Loucy (cell line): ENCODE measurements around the gene CELF2.

ENCODE experiments used
- EZH2phosphoT487 ChIP-seq: fragments of 200-600 bp; IDR thresholded peaks from 2 replicates; pipeline ENCODE4 v1.6.1; 2018; ENCODE audit warnings: antibody characterized with exemption, mild to moderate bottlenecking, moderate library complexity, borderline replicate concordance
- TF ChIP-seq, protein P1 (sequence below): fragments of 200-600 bp; sonication (generic); conservative IDR thresholded peaks from 2 replicates; pipeline ENCODE4 v1.5.1; 2014; ENCODE audit warnings: mild to moderate bottlenecking, antibody characterized with exemption, low read length

DNA sequence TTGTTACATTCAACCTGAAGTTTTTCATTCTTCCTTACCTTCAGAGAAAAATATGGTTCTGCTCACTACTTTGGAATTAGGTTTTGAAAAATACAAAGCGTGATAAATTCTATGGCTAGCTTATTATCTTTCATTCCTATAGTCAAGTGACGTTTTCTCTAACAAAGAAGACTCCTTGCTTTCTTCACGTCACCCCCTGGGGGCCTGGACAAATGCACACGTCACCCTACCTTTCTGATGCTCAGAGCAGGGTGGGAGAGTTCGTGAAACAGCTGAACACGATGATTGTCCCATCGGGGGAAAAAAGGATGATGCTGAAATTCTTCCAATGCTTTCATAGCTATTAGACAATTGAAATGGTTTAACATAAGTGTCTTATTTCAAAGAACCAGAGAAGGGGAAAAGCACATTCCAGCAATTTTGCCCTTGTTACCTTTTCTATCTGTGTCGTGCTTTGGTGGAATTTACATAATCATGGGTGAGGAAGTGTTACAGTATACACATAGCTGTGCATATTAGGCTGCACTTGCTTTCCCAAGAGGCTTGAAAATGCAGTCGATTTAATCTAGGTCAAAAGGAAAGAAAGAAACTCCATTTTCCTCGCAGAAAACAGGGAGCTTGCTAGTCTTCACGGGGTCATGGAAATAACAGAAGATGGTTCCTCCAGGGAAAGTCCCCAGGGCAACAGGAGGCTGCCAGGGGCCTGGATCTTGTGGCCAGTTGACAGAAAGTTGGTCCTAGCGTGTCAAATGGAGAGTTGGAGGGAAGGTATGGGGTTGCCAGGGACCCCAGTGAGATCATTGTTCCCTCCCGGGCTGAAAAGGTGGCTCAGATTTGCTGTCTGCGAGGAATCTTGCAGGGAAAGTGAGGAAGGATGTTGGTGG is 189.2 kb downstream of the CELF2 start:
- TF ChIP-seq, protein P1, sequence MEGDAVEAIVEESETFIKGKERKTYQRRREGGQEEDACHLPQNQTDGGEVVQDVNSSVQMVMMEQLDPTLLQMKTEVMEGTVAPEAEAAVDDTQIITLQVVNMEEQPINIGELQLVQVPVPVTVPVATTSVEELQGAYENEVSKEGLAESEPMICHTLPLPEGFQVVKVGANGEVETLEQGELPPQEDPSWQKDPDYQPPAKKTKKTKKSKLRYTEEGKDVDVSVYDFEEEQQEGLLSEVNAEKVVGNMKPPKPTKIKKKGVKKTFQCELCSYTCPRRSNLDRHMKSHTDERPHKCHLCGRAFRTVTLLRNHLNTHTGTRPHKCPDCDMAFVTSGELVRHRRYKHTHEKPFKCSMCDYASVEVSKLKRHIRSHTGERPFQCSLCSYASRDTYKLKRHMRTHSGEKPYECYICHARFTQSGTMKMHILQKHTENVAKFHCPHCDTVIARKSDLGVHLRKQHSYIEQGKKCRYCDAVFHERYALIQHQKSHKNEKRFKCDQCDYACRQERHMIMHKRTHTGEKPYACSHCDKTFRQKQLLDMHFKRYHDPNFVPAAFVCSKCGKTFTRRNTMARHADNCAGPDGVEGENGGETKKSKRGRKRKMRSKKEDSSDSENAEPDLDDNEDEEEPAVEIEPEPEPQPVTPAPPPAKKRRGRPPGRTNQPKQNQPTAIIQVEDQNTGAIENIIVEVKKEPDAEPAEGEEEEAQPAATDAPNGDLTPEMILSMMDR: no peak
- TF ChIP-seq EZH2phosphoT487: no peak
